Spleen (tissue), 7 donors: Measurements from ENCODE around the gene PCCA.

Source experiments
- POLR2AphosphoS5 ChIP-seq, 3 donors: sonication (generic); formaldehyde crosslinking; IDR thresholded peaks; one replicate each; pipeline ENCODE4 v1.5.1; 2017; ENCODE audit warnings: antibody characterized with exemption in 3 of 3
- TF ChIP-seq, protein P1 (sequence below), 11 experiments: fragments of 200-600 bp in 7 of 11; fragments of 450-650 bp in 4 of 11; sonication (generic) in 4 of 11; IDR thresholded peaks in 8 of 11; conservative IDR thresholded peaks in 3 of 11; 1 replicate in 7 of 11; 2 replicates in 4 of 11; pipeline versions ENCODE4 v1.4.0 to v1.8.0; 2016 to 2021; ENCODE audit warnings: antibody characterized with exemption in 11 of 11, inconsistent platforms in 4 of 11, mild to moderate bottlenecking in 1 of 11
- donor health status: DM: no; HTN: no; CAD: no; lungs with moderate emphysema.
- donor health status: DM: no; HTN: no; CAD: no.
- donor health status: DM: no; HTN: no; CAD: no.

DNA sequence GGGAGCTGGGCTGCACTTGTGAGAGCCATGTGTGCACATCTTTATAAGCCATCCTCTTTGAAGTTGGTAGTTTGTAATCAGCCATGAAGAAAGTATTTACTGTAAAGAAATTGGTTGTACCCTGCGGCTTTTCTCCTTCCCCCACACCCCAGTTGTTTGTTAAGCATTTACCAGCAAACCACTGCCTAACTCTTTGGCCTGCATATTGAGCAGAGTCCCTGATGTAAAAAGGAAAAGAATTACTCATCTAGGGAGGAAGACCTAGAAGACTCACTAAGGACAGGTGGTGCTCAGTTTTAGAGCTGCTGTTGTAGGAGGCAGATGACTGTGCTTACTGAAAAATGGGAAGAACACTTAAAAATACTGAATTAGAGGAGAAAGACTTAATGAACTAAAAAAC is 245.3 kb downstream of the PCCA start:
- TF ChIP-seq, protein P1, sequence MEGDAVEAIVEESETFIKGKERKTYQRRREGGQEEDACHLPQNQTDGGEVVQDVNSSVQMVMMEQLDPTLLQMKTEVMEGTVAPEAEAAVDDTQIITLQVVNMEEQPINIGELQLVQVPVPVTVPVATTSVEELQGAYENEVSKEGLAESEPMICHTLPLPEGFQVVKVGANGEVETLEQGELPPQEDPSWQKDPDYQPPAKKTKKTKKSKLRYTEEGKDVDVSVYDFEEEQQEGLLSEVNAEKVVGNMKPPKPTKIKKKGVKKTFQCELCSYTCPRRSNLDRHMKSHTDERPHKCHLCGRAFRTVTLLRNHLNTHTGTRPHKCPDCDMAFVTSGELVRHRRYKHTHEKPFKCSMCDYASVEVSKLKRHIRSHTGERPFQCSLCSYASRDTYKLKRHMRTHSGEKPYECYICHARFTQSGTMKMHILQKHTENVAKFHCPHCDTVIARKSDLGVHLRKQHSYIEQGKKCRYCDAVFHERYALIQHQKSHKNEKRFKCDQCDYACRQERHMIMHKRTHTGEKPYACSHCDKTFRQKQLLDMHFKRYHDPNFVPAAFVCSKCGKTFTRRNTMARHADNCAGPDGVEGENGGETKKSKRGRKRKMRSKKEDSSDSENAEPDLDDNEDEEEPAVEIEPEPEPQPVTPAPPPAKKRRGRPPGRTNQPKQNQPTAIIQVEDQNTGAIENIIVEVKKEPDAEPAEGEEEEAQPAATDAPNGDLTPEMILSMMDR (IDR thresholded peaks at IDR 0.05 in 8 of 11, conservative IDR thresholded peaks at IDR 0.05 in 3 of 11), result no peak
- no peak for TF ChIP-seq POLR2AphosphoS5 (IDR thresholded peaks at IDR 0.05)
